AG04450 (cell line): ENCODE results near the gene NACA2. TPM values are rescaled to one million over a fixed set of nuclear protein-coding genes. Genes with fewer than 3 reads are reported as not detected.

Source experiments
- CTCF ChIA-PET: fragments of 300-600, 350-600 bp; formaldehyde crosslinking; extraction: SDS; loops from one replicate; lab custom pipeline; 2022; ENCODE audit warnings: antibody characterized with exemption, inconsistent platforms; lab: Charles Lee
- POLR2A ChIA-PET: fragments of 350-600 bp; formaldehyde crosslinking; extraction: SDS; loops from one replicate; lab custom pipeline; 2021; ENCODE audit warnings: antibody characterized with exemption, inconsistent platforms; lab: Yijun Ruan, JAX
- DNase-seq: peaks from one replicate; pipeline ENCODE4 v3.0.0-alpha.2; 2011; ENCODE audit warnings: low read depth, low spot score
- H3K27ac ChIP-seq: one replicate; pipeline ENCODE4 v1.5.1; 2012; ENCODE audit warnings: low read depth, low read length, control low read depth
- H3K27me3 ChIP-seq: one replicate; pipeline ENCODE4 v1.6.0; 2012; ENCODE audit warnings: low read length; ENCODE audit not compliant: control insufficient read depth, insufficient read depth
- H3K4me3 ChIP-seq: 2 replicates; pipeline ENCODE4 v1.5.1; 2011; ENCODE audit warnings: mild to moderate bottlenecking, low read depth, low read length, control low read depth
- H3K9me3 ChIP-seq: 2 replicates; pipeline ENCODE4 v1.5.1; 2012; ENCODE audit warnings: low read length; ENCODE audit not compliant: control insufficient read depth, insufficient read depth
- CTCF ChIP-seq: IDR thresholded peaks from 2 replicates; pipeline ENCODE4 v1.5.1; 2011; ENCODE audit warnings: low read depth, low read length, control low read depth, inconsistent platforms
- polyA plus RNA-seq: library from polyadenylated mRNA; depleted of rRNA; stranded (reverse); fragments of >200 nt; gene quantifications from 2 replicates; pipeline ENCODE4 v1.2.3, GENCODE V29; 2011

Gene NACA2
- polyA plus RNA-seq, 1 experiment, result 0.56 TPM

- Histone ChIP-seq H3K9me3 (no peaks in the 10 kb centered on the region), H3K27ac (no peak overlapping the region), H3K4me3 (no peak overlapping the region), H3K27me3 (no peaks in the 10 kb centered on the region)
- no peak for TF ChIP-seq CTCF
- ChIA-PET POLR2A (no interaction called here), CTCF (interaction anchor here (1.2 kb wide), 1 partner anchor 145 kb away, joined by 4 read pairs; no protein-coding TSS in a partner anchor)
- no peak for DNase-seq
Observed at GRCh38 chr17:61562287-61562686, 28.7 kb downstream of the NACA2 start.

GRCh38 chr17:61561354-61561753 lies 29.7 kb downstream of the NACA2 start:
- no peak for DNase-seq
- no peak for TF ChIP-seq CTCF
- Histone ChIP-seq H3K9me3 (no peaks in the 10 kb centered on the region), H3K27me3 (no peaks in the 10 kb centered on the region), H3K4me3 (no peak overlapping the region), H3K27ac (no peak overlapping the region)
- CTCF ChIA-PET, result interaction anchor here (0.8 to 1.2 kb wide), 2 partner anchors 9 to 144 kb away, joined by 4 to 5 read pairs; no protein-coding TSS in a partner anchor
- POLR2A ChIA-PET, result no interaction called here

GRCh38 chr17:61560071-61560470 lies 30.9 kb downstream of the NACA2 start:
- POLR2A ChIA-PET, result no interaction called here
- H3K9me3 ChIP-seq, result no peaks in the 10 kb centered on the region
- H3K4me3 ChIP-seq, result no peak overlapping the region

GRCh38 chr17:61556224-61557188 lies 34.5 kb downstream of the NACA2 start:
- no peak overlapping the region for H3K4me3 ChIP-seq
- H3K27me3 ChIP-seq, result no peaks in the 10 kb centered on the region
- POLR2A ChIA-PET, result no interaction called here
- no peaks in the 10 kb centered on the region for H3K9me3 ChIP-seq
- TF ChIP-seq CTCF, result no peak
- no peak for DNase-seq
- H3K27ac ChIP-seq, result no peak overlapping the region
- CTCF ChIA-PET, result interaction anchor here (1.2 kb wide), 2 partner anchors 18 to 139 kb away, joined by 4 to 5 read pairs; no protein-coding TSS in a partner anchor

More at GRCh38 chr17:61560071-61560470, 30.9 kb downstream of the NACA2 start:
- DNase-seq, result no peak
- H3K27ac ChIP-seq, result no peak overlapping the region
- no peak for TF ChIP-seq CTCF
- no peaks in the 10 kb centered on the region for H3K27me3 ChIP-seq
- CTCF ChIA-PET, result interaction anchor here (1.5 to 1.6 kb wide), 2 partner anchors 9 to 14 kb away, joined by 5 to 7 read pairs; no protein-coding TSS in a partner anchor

- Histone ChIP-seq H3K27me3 (no peaks in the 10 kb centered on the region), H3K9me3 (no peaks in the 10 kb centered on the region), H3K27ac (no peak overlapping the region), H3K4me3 (no peak overlapping the region)
- POLR2A ChIA-PET, result no interaction called here
- CTCF ChIA-PET, result interaction anchor here (1.0 kb wide), 1 partner anchor 19 kb away, joined by 3 read pairs; no protein-coding TSS in a partner anchor
- no peak for TF ChIP-seq CTCF
- DNase-seq, result no peak
Observed at GRCh38 chr17:61555127-61555566, 35.9 kb downstream of the NACA2 start.
